Endometrial microvascular endothelial cells (primary cell): Measurements from ENCODE around the gene BRCA1. TPM values are rescaled to one million over a fixed set of nuclear protein-coding genes. Genes with fewer than 3 reads are reported as not detected.
"Not testable (repeated sequence)": the region's sequence is repeated elsewhere in the genome, so short reads cannot be mapped to it uniquely, and the experiment has no call there.

ENCODE experiments used
- in situ Hi-C: cut with HindIII; loops from 2 replicates; pipeline ENCODE4 v1.10.0; 2017; ENCODE audit warnings: low sequenced_read_pairs, low pct_unique_long_range_greater_than_20kb; ENCODE audit errors: inconsistent ontology term
- total RNA-seq: library from RNA; depleted of rRNA; stranded (reverse); fragments of >200 nt; gene quantifications from one replicate; pipeline ENCODE4 v1.2.3, GENCODE V29; 2015; ENCODE audit errors: inconsistent ontology term

Gene BRCA1
- total RNA-seq, 1 donor from 2014 or later = 22.7 TPM

DNA sequence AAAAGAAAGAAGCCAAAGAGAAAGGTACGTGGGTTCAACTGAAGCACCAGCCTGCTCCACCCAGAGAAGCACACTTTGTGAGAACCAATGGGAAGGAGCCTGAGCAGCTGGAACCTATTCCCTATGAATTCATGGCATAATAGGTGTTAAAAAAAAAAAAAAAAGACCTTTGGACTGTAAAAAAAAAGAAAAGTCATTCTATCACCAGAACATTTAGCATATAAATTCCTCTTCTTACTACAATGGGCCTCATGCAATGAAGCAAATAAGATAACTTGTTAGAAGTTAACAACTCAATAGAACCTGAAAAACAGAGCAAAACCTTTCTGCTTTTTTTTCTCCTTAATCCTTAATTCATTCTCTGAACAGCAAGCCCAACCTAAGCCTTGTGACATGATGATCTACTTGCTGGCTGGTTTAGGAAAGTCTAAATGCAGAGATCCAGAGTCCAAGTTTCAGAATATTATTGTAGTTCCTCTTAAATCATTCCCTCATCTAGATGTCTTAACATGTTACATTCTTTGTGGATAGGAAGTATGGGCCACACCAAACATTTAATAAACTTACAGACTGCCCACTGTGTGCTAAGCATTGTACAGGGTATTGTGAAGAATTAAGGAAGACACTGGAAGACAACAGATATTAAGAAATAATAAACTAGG lies 45.4 kb downstream of the BRCA1 start:
- in situ Hi-C loops = no loop called here

DNA sequence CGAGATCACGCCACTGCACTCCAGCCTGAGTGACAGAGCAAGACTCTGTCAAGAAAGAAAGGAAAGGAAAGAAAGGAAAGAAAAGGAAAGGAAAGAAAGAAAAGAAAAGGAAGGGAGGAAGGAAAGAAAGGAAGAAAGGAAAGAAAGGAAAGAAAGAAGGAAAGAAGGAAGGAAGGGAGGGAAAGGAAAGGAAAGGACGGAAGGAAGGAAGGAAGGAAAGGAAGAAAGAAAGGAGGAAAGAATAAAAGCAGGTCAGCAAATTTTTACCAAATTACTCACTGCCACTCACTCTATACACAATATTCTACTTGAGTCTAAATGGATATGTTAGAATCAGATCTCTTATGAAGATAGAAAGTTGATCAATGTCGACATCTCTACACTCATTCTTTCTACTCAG lies 50.3 kb downstream of the BRCA1 start:
- in situ Hi-C loops = no loop called here

DNA sequence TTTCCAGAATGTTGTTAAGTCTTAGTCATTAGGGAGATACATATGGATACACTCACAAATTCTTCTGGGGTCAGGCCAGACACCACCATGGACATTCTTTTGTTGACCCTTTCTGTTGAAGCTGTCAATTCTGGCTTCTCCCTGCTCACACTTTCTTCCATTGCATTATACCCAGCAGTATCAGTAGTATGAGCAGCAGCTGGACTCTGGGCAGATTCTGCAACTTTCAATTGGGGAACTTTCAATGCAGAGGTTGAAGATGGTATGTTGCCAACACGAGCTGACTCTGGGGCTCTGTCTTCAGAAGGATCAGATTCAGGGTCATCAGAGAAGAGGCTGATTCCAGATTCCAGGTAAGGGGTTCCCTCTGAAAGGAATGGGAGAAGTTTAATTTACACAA lies 54.3 kb downstream of the BRCA1 start:
- in situ Hi-C loops = no loop called here

DNA sequence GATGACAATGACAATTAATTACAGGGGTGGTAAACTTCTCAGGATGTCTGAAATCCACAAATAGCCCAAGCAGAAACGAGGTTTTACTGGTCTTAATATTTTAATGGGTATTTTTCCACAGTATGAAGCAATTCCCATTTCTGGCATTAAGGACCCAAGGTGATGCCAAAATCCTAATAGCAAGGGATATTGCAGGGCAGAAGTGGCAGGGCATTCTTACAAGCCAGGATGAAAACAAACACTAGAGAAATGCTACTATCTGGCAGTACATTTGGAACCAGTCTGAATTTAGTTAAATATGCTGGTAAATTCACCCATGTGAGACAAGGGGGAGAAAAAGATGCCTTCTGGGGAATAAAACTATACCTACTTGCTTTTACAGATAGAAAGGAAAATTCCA lies 54.9 kb downstream of the BRCA1 start:
- in situ Hi-C loops = no loop called here

DNA sequence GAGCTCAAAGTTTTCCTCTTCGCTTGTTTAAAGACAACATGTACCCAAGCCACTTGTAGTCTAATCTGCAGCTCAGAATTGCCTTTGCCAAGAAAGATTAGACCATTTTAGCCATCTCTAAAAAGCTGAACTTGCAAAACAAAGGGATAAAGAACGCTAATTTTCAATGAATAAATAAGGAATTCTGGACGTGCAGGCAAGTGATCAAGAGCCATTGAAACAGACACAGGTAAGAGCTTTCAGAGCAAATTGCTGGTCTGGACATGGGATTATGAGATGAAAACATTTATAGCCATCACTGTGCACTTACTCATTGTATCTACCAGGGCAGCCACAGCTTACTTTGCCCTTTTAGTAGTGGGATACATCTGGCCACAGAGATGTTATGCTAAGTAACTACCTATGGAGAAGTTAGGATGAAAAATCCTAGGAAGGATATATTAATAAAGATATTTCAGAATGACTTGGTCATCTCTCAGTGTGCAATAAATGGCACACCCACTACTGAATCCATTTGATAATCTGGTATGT lies 55.7 kb downstream of the BRCA1 start:
- in situ Hi-C loops = no loop called here

DNA sequence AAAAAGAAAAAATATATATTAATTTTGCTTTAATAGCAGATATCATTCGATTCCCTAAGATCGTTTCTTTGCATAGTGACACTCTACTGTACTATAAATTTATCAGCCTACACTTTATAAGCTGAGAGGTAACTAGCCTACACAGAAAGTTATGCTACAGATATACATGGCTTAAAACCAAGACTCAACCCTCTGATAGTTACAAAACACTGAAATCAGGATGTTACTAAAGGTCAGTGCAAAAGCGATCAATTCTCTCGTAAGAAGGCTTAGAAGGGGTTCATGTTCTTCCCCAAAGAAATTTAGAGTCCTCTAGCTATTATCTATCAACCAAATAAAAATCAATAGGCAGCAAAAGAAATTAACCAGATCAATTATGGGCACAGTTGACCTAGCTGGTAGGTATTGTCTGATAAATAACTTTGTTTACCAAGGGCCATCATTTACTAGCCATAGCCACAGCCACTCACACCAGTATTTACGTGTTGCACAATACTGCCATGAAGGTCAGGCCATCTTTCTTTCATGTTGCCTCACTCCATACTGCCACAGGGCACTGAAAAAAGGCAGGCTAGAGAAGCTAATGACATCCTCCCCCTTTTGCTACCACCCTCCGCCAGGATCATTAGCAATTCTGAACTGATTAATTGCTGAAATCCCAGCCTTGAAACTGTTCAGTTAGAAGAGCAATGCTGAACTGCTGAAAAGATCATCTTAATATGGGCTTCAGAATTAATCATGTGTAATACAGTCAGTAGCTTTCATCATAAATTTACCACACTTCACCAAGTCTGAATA lies 56.4 kb downstream of the BRCA1 start:
- in situ Hi-C loops = no loop called here

DNA sequence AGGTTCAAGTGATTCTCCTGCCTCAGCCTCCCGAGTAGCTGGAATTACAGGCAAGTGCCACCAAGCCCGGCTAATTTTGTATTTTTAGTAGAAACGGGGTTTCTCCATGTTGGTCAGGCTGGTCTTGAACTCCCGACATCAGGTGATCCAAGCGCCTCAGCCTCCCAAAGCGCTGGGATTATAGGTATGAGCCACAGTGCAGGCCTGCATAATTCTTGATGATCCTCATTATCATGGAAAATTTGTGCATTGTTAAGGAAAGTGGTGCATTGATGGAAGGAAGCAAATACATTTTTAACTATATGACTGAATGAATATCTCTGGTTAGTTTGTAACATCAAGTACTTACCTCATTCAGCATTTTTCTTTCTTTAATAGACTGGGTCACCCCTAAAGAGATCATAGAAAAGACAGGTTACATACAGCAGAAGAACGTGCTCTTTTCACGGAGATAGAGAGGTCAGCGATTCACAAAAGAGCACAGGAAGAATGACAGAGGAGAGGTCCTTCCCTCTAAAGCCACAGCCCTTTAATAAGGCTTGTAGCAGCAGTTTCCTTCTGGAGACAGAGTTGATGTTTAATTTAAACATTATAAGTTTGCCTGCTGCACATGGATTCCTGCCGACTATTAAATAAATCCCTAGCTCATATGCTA lies 62.1 kb downstream of the BRCA1 start:
- in situ Hi-C loops = no loop called here

DNA sequence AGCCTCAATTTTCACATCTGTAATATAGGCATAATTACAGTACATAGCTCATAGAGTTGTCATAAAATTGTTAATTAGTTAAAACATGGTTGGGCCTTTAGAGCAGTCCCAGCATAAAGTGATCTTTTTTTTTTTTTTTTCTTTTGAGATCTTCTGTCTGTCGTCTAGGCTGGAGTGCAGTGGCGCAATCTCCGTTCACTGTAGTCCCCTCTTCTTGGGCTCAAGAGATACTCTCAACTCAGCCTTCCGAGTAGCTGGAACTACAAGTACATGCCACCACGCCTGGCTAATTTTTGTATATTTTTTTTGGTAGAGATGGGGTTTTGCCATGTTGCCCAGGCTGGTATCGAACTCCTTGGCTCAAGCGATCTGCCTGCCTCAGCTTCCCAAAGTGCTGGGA lies 69.1 kb downstream of the BRCA1 start:
- in situ Hi-C loops = no loop called here

DNA sequence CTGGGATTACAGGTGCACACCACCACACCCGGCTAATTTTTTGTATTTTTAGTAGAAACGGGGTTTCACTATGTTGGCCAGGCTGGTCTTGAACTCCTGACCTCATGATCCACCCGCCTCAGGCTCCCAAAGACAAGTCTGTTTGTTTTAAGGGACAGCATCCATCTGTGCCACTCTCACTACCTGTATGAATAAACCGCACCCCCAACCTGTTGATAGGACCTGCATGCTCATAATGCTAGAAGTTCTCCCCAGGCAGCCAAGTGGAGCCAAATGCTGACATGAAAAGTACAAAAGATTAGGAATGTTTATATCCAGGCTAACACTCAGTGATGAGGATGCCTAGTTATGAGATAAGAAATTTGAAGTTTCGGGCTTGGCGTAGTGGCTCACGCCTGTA lies 72.2 kb downstream of the BRCA1 start:
- in situ Hi-C loops = not testable (repeated sequence)

DNA sequence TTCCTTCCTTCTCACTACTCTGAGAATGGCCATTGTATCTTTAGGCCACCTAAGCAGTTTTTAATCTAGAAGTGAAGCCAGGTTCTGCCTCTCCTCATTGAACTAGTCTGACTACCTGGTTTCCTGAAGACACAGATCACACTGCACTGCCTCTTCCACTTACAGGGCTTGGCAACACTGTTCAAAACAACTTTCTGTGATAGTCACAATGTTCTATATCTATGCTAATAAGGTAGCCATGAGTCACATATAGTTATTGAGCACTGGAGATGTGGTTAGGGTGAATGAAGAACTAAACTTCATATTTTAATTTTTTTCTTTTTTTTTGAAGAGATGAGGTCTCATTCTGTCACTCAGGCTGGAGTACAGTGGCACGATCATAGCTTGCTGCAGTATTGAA lies 73.2 kb downstream of the BRCA1 start:
- in situ Hi-C loops = no loop called here

DNA sequence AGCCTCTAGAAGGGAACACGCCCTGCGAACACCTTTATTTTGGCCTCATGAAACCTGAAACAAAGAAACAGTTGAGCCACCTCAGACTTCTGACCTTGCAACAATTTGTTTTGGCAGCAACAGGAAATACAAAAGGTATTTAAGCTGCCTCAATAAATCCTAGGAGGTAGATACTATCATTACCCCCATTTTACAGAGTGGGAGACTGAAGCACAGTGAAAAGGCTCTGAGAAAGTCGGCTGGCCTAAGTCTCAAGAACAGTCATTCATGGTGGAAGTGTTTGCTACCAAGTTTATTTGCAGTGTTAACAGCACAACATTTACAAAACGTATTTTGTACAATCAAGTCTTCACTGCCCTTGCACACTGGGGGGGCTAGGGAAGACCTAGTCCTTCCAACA lies 81.1 kb downstream of the BRCA1 start:
- in situ Hi-C loops = no loop called here

DNA sequence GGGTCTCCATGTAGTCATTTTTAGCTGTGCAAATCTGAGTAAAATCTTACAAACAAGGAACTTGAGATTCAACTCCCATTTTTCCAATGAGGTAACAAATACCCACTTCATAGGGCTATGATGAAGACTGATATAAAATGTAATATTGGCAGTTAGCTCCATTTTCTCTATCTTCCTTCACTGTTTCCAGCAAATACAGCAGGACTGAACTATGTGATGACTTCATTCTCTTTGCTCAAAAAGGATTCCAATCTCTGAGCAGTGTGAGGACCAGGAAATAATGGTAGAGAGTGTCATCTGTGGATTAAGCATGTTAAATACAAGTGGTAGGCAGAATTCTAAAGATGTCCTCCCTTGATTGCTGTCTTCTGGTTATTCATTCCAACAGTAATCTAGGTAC lies 81.9 kb downstream of the BRCA1 start:
- in situ Hi-C loops = no loop called here

DNA sequence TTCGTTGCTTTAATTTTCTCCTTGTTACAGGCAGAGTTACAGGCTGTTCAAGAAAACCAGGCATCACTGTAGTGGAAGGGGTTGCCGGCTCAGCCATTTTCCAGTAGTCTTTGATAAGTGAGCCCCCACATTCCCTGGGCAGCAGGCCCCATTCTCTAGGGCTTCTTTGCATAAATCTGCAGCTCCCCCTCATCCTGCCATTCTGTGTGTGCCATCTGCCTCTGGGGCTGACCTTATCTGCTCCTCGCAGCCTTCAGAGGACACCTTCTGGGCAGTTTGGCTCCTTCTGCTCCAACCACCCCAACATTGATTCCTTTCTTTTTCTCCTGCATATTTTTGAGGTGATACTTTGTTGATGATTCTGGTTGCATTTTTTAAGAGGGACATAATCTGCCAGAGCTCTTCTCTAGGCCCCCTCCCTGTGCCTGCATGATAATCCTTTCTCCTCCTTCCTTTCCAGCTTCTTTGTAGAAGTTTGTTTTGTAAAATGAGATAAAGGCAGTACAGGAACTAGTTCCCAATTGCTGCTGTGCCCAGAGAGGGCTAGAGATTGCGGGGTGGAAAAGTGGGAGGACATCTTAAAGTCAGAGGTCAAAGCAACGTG lies 83.0 kb downstream of the BRCA1 start:
- in situ Hi-C loops = no loop called here

DNA sequence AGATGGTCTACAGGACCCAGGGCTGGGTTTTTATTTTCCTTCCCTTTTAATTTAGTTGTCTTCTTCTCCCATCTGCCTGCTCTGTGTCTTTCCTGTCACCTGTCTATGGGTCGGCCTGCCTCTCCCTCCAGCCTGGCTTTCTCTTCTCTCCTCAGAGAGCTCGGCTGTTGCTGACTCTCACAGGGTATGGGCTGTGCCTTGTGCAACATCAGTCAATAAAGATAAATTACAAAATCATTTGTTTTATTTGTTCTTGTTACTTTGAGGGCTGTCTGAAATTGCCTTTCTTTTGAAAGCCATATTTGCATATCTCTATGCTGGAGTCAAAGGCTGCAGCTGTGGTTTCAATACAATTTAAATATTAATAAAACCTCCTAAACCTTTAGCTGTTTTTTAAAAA lies 84.5 kb downstream of the BRCA1 start:
- in situ Hi-C loops = no loop called here

DNA sequence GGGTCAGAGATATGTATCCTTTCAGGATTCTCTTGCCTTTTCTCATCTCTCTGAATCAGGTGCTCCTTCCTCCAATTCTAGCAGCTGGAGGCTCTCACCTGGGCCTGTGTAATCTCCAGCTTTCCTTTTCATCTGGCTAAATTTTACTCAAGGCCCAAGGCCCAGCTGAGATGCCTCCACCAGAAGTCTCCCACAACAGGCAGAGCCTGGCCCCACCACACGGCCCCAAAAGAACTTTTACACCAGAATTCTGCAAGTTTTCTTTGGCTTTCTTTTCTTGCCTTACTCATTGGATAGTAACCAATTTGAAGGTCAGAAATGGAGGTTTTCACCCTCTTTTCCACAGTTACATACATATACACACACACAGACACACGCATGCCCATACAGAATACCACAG lies 85.5 kb downstream of the BRCA1 start:
- in situ Hi-C loops = no loop called here

DNA sequence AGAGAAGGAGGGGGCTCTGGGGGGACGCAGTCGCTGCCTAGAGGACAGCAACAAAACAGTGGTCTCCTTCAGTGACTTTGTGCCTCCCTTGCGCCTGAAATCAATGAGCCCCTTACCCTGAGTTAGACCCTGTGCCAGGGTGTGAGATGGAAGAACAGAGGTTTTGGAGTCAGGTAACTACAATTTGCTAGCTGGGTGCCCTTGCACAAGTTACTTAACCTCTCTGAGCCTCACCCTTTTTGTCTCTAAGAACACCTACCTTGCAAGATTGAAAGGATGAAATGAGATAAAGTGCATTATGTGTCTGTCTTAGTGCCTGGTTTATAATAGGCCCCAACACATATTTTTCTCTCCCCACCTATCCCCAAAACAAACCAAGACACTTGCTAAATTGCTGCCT lies 90.3 kb downstream of the BRCA1 start:
- in situ Hi-C loops = no loop called here

DNA sequence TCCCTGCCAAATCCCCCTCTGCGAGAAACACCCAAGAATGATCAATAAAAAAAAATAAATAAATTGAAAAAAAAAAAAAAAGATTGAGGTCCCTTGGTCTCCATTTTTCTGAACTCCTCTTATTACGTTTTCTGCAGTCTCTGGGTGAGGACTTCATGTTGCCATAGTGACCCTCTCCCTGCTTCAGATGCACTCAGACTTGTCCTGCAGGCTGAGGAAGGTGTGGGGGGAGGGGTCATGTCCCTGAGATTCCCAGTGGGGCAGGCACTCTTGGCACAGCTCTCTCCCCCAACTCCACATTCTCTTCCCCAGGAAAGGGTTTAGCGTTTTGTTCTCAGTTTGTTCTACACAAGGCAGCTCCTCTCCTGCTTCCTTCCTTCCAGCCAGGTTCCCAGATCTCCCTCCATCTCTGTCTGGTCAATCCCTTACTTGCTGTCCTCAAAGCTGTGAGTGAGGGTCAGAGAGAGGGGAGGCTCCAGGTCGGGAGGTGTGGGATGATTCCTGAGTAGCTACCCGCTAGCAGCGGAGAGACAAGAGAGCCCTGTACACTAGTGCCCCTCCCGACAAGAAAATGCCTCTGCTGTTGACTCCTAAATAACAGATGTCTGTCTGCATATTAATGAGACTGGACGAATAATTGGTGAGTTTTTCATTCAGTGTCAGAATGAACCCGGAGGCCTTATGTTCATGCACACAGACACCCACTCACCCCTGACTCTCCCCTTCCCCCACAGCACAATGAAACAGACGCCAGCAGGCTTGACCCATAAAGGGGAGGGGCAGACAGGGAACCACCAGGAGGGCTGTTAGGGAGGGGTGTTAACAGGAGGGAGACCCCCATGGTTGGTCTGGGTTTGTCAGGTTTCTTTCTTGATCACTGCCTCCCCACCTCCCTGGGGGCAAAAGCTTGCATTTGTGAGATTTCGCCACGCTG lies 90.9 kb downstream of the BRCA1 start:
- in situ Hi-C loops = no loop called here

DNA sequence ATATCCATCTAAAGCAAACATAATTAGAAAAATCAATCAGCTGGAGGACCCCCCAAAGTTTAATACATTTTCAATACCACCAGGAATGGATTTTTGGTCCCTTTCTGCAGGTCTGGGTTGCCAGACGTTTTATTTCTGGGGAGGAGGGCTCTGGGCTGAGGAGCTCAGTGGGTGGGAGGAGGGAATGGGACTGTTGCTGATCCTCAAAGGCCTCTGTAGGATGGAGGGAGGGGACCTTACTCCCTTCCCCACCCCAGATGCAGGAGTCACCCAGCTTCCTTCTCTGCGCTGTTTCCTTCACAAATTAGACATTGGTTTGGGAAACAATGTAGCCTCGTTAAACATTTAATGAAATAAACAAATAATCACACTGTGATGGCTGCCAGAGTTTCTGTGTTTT lies 93.5 kb downstream of the BRCA1 start:
- in situ Hi-C loops = no loop called here
